SH-SY5Y (cell line): ENCODE data around the gene INS.

Source experiments
- GATA2 ChIP-seq: IDR thresholded peaks from 2 replicates; pipeline ENCODE4 v1.6.1; 2011; ENCODE audit warnings: mild to moderate bottlenecking, low read depth, low read length
- GATA3 ChIP-seq: IDR thresholded peaks from 2 replicates; pipeline ENCODE4 v1.6.1; 2011; ENCODE audit warnings: low read depth, mild to moderate bottlenecking, low read length, moderate library complexity

- TF ChIP-seq GATA3 (no peak), GATA2 (no peak)
Observed at GRCh38 chr11:2135648-2136201, 25.3 kb downstream of the INS start.
